Measurements from ENCODE around the gene LSM8.
A peak's percentile ranks its signal among the peaks of the same experiment; 100 is the strongest.
"Not testable (repeated sequence)": the region's sequence is repeated elsewhere in the genome, so short reads cannot be mapped to it uniquely, and the experiment has no call there.

Gene LSM8
- 15.1 to 62.1 (median 35.2) reads per million in 17 experiments for total RNA-seq

DNA sequence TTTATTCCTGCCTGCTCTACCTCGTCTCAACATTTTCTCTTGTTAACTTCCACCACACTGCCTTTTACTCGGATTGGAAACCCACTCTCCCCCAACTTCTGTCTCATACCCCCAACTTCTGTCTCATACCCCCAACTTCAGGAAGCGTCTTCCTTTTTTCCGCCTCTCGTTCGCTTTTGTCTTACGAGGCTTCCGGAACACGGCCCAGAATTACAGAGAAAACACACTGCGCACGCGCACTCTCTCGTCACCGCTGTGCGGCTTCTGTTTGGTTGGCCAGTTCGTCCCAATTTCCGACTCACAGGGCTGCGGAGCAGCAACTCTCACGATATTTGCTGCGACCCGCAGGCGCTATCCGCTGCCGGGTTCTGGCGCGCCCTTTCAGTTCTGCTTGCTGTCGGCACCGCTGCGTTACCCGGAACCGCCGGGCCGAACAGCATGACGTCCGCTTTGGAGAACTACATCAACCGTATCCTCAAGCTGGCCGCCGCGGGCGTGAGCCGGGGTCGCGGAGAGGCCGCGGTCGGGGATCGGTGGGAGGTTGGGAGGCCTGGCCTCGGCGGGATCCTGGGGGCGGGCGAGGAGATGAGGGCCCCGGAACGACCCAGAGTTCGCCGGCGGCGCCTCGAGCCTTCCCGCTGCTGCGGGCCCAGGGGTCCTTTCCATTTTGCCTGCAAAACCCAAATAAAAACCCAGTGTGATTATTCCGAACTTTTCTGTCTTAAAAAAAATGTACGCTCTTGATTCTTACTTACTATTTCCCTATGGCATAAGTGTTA lies at the start of gene LSM8:
Gene LSM8, plus strand, starts transcription at position 379 of the 779 bp plus-strand sequence. Its CDS starts 60 bp downstream, at position 439.
- DNase-seq = peak; percentile 98 to 100 (median 100)

DNA sequence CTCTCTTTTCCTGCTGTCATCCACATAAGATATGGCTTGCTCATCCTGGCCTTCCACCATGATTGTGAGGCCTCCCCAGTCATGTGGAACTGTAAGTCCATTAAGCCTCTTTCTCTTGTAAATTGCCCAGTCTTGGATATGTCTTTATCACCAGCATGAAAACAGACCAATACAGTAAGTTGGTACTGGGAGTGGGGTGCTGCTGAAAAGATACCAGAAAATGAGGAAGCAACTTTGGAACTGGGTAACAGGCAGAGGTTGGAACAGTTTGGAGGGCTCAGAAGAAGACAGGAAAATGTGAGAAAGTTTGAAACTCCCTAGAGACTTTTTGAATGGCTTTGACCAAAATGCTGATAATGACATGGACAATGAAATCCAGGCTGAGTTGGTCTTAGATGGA lies 49.5 kb upstream of the LSM8 start:
- DNase-seq = not testable (repeated sequence)

DNA sequence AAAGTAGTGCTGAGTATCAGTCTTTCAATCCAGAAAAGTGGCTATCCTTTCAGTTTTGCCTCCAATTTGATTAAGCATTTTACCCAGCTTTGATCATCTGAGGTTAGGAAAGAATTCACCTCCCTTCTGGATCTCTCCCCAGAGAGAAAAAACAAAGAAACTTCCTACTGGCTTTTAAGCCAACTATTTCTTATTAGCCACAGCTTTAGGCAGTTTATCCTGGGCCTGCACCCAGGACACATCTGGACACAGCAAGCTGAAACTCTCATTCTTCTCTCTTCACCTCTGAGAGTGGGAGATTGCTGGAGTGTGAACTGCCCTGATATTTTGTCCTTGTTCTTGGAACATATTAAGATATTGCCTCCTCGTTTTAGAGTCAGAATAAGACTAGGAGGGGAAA lies 43.5 kb upstream of the LSM8 start:
- DNase-seq = no peak

DNA sequence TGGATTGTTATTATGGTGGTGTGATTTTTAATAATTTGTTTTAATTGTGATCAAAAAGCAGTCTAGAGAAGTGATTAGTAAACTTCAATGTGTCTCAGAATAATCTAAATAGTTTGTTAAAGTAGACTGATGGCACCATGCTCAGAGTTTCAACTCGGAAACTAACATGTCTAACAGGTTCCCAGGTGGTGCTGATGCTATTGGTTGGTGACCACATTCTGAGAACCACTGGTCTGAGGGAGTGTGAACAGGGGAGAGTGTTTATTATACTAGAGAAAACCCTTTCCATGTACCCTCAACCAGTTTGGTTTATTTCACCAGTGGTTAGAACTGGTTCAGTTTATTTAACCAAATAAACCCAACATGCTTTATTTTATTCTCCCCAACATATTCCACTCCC lies 42.0 kb upstream of the LSM8 start:
- no peak for DNase-seq

DNA sequence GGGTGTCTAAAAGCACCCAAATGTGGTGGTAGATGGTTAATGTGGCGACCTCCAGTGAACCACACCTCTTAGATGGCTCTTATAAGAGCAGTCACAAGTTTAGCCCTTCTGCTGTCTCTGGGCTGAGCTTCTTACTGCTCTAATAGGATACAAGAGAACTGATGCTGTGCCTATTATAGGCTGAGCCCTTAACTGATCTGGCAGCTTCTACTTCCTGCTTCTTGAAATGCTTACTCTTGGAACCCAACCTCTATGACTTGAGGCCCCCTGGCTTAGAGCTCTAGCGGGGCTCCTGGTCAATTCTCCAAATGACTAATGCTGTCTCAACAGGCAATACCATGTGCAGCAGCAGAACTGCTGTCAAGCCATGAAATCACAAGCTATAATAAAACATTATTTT lies 35.0 kb upstream of the LSM8 start:
- DNase-seq = peak in 1 of 4 experiments; percentile 2

DNA sequence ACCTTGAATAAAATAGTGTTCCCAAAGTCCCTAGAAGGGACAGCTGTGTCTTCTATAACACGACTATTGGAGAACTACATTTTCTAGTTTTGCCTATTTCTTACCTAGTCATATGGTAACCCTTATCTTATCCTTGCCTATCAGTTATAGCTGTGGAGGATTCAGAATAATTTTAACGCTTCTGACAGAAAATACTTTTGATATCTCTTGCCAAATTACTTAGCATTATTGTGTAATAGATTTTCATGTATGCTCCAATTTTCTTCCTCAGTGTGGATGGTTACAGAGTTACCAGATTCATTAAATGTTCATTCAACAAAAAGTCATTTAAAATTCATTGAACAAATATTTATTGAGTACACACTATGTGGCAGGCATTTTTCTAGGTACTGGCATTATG lies 34.6 kb upstream of the LSM8 start:
- no peak for DNase-seq

DNA sequence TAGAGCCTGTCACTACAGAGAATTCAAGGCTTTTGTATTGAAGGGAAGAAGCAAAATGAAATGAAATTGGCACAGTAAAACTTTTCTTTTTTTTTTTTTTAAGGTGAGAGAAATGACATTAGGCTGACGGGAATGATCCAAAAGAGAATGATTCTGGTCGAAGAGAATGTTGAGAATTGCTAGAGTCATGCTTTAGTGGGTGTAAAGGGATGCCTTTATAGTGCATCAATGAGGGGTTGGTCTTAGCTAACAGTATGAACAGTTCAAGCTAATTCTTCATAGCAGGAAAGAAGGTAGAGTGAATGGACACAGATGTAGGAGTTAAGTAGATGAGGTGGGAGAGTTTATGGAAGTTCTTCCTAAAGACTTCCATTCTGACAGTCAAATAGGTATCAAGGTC lies 32.3 kb upstream of the LSM8 start:
- no peak for DNase-seq

DNA sequence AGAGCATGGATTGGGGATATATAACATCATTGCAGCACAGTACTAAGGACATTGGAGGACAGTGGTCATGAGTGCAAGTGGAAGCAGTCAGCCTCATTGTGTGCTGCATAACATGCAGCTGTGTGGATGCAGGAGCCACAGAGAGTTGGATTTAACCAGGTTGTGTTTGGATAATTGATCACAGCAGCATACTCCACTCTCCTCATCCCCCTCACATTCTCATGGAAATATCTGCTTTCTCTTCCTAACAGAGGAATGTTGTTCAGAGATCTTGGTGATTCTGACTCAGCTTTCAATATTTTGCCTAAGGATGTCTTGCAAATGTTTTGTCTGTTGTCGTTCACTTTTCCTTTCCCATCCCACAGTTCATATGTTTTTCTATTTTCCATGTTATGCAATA lies 31.8 kb upstream of the LSM8 start:
- no peak for DNase-seq

DNA sequence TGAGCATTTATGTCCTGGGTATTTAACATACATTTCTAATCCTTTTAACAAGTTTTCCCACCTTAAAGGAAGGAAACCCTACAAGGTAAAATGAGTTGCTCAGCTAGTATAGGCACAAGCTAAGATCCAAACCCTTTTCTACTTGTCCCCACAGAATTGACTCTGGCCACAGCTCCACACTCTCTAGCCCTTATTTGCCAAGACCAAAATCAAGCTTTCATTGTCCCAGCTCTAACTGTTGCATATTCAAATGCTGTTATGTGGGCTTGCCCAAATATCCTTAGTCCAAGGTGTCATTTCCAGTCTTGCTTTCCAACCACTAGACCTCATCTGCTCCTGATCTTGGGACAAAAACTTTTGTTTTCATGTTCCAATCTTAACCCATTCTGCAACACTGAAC lies 31.3 kb upstream of the LSM8 start:
- no peak for DNase-seq

DNA sequence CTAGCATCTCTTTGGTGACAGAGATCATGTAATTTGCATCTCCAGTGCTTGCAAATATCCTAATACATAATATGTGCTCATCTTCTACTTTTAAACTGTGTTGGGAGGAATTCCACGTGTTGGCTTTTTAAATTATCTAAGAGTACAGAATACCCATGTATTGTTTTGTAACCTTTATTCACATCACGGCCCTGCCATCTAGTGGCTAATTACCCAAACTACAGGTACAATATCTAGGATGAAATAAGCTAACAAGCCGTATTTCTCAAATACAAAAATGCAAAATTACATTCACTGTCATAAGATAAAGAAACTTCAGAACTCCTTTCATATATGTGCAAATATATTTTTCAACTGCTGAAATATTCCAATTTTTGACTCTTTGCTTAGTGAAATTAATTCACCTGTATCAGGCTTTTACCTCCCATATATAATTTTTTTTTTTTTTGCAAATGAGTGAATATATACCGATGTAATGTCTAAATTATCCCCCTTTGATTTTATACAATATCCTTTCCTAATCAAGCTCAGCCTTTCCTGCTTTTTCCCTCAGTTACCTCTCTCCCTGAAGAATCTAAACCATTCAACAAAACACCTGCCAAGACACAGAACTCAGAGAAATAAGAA lies 30.3 kb upstream of the LSM8 start:
- peak; percentile 69 to 77 (median 71) for DNase-seq

DNA sequence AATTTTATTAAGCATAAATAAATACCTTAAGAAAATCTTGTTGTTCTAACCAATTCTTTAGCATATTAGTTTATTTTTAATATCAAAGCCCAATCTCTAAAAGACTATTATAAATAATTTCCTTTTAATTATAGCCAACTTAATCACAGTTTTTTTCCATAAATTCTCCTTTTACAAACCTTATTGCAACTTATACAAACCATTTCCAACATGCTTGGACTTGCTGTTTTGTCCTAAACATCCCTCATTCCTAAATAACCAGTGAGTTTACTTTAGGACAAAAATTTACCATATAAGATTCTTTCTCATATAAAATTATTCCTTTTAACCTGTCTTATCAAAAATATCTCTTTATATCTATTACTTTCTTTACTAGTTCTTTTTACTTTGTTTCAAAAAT lies 25.2 kb upstream of the LSM8 start:
- DNase-seq = no peak

DNA sequence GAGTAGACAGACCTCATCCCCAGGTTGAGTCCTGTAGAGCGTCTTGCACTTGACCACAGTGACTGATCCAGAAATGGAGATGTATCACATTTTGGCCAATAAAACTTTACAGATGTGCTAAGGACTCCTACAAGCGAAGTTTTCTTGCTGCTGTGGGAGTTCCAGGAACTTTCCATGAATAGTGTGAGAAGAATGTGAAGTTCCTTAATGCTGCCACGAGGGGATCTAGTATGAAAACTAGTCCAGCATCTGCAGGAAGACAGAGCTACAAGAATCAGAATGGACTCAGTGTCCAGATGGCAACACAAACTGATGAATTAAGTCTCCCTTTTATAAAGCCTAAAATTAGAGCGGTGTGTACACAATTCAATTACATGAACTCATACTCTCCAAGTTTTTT lies 14.8 kb upstream of the LSM8 start:
- peak in 1 of 4 experiments; percentile 12 for DNase-seq

DNA sequence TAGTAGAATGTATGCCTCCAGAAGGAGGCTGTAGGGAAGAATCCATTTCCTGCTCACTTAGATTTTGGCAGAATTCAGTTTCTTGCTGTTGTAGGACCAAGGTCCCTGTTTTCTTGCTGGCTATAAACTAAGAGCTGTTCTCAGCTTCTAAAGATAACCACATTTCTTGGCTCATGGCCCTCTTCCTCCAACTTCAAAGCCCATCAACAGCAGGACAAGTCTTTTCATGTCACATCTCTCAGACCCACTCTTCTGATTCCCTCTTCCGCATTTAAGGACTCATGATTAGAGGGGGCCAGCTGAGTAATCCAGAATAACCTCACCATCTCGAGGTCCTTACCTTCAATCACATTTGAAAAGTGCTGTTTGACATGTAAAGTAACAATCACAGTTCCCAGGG lies 8.2 kb upstream of the LSM8 start:
- no peak for DNase-seq

DNA sequence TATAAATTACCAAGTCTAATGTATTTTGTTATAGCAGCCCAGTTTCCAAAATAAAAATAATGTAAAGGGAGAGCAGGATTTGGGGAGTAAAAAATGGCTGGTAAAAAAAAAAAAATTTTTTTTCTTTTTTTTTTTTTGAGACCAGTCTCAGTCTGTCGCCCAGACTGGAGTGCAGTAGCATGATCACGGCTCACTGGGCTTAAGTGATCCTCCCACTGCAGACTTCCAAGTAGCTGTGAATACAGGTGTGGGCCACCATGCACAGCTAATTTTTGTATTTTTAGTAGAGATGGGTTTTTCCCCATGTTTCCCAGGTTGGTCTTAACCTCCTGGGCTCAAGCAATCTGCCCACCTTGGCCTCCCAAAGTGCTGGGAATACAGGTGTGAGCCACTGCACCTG lies 4.8 kb upstream of the LSM8 start:
- no peak for DNase-seq

DNA sequence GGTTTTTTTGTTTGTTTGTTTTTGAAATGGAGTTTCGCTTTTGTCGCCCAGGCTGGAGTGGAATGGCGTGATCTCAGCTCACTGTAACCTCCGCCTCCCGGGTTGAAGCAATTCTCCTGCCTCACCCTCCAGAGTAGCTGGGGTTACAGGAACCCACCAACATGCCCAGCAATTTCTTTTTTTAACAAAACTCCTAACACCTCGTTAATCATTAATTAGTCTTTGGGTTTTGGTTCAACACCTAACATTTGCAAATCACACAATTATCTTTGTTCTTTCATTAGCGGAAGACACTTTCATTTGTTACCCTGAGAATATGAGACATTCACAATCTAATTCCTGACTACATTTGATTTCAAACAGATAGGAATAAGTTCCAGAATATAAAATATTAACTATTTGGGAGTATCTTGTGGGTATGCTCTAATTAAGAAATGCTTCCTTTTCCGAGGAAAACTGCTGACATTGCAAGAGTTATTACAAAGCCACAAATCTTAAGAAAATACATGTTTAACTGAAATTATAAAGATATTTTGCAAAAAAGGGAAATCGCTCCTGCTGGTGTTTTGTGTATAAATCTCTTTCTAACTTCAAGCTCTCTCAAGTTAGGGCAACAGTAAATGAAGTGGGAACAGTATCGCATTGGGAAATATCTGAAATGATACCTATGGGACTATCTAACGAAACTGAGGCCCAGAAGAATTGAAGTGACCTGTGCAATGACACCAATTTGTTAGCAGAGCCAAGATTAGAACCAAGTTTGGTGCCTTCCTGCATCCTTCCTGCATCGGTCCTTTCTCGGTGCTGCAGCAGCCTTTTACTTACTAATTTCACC lies 1.2 kb upstream of the LSM8 start:
- DNase-seq = peak in 3 of 4 experiments; percentile 18 to 28 (median 25)

DNA sequence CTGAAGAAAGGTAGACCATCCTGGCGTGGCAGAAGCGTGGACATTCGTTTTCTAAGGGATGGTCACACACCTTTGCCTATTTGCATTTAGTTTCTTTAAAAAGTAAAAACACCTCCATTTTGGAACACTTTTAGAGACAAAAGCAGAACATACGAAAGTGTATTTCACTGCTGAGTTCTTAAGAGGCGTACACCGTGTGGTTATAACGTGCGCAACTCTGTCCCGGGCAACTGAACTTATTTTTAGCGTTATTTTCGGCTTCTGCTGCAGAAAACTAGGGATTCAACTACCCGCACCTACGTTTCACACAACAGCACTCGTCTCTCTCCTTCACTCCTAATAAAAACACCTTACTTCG lies 557 bp upstream of the LSM8 start:
- DNase-seq = peak; percentile 33 to 52 (median 42)

DNA sequence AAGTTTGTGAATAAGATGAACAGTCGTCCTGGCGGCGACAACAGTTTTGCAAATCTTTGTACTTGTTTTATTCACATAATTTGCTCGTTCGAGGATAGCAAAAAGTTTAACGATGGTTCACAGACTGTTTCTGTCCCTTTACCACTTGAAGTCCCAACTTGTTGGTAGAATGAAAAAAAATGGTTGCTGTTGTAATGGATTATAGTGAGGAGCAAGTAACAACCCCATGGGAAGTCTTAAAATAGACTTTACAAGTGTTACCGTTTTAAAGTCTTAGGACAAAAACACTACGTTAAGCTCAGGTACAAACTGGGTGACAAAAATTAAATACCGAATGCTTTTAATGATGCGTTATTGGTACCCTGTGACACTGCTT lies 589 bp downstream of the LSM8 start:
- peak in 2 of 4 experiments; percentile 13 to 36 for DNase-seq

DNA sequence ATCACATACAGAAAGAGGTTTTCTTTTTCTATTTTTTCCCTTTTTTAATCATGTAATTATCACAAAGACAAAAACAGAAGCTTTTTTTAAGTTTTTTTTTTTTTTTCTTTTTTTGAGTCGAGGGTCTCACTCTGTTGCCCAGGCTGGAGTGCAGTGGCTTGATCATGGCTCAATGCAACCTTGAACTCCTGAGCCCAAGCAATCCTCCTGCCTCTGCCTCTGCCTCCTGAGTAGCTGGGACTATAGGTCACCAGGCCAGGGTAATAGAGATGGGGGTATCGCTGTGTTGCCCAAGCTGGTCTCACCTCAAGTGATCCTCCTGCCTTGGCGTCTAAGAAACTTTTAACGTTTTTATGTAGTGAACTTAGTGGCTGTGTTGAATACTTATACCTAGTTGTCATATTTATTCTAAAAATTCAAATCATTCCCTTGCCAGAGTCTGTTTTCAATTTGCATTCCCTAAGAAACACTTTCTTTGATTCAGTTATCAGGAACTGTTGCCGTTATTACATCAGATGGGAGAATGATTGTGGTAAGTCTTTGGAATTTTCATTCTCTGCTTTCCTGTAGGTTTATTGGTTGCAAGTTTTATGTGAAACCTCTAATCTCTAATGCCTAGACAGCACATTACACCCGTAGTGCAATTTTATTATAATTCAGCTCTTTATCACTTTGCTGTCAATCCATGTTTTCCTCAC lies 1.3 kb downstream of the LSM8 start:
- DNase-seq = no peak

DNA sequence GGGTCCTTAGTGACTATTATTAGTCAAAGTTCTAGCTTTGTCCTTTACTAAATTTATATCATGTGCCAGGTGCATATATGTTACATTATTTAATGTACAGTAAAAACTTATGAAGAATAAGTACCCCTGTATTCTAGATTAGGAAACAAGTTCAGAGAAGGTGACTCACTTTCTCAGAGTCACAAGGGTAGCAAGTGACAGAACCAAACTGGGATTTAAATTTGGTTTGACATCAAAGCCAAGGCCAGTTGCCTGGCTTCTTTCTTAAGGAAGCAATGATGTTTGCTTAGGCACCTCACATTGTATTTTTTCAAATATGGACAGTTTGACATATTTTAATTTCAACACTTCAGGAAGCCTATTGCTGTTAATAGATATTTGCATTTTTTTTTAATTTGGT lies 2.5 kb downstream of the LSM8 start:
- peak; percentile 37 to 68 (median 54) for DNase-seq

DNA sequence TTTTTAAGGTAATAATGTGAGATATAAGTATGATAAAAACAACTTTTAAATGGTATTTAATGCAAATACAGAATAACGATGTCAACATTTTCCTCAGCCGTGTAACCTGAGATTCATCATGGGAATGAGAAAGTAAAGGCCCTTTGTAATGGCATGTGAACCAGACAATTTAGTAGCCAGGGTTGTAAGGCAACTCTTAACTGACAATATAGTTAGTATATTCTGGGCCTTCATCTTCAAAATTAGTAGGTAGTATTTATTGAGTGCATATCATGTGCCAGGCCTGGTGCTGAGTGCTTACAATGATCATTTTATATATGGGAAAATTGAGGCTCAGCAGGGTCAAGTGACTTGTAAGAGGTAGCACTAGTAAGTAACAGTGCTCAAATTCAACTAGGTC lies 10.6 kb downstream of the LSM8 start:
- no peak for DNase-seq

DNA sequence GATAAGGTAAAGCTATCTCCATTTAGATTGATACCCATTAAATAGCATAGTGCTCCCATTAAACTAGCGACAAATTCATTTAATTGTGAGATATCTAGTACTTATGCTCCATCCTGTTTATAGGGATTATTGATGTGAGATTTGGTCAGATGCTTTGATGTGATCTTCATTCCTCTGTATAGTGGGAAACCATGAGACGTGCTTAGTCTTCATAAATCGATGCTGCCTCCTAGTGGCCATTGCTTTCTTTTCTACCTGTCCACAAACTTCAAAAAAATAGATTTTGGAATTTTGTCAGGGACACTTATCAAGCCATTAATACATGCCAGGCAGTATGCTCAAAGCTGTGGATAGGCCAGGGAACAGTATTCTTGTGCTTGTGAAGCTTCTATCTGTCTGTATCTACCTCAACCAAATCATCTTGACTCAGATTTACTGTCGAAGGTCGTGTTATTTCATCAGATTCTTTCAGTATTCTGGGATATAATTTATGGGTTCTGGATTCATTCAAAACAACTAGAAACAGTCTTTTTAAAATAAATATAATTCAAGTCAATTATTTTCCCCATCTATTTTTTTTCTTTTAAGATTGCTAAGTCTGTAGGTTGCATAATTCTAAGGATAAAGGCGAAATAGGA lies 12.0 kb downstream of the LSM8 start:
- DNase-seq = peak; percentile 57 to 80 (median 65)

DNA sequence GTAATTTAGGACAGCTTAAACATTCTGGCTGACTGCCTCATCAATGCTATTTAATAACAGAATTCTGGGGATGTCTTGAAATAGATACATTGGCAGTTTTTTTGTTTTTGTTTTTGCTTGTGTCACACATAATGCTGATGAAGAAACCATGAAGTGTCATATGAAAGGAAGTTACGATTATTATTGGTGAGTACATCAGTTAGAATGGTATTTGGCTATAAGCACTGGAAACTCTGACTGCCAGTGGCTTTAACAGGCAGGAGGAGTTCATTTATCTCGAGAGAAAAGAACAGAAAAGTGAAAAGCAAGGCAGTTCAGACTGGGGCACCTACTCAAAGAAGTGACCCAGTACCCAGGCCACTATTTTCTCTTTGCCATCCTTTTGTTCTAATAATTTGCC lies 18.1 kb downstream of the LSM8 start:
- DNase-seq = no peak

Measured in suppressor macrophage (primary cell).